ENCODE measurements around the gene PKM.

The PKM gene

GRCh38 chr15:72205896-72206676, 24.9 kb downstream of the PKM start:
- CTCF ChIA-PET = interaction anchor here (1.4 to 1.9 kb wide), 2 partner anchors 11 to 21 kb away, joined by 5 to 6 read pairs; no protein-coding TSS in a partner anchor
- POLR2A ChIA-PET = interaction anchor here (1.1 kb wide), 1 partner anchor 11 kb away, joined by 3 read pairs; no protein-coding TSS in a partner anchor
- DNase-seq (ENCODE audit: extremely low spot score) = no peak
- TF ChIP-seq CTCF (IDR thresholded peaks at IDR 0.05; ENCODE audit: control extremely low read depth, extremely low read depth, low read depth, missing control alignments) = no peak

GRCh38 chr15:72205273-72205672, 25.7 kb downstream of the PKM start:
- ChIA-PET CTCF (interaction anchor here (0.7 to 1.9 kb wide), 2 partner anchors 11 to 22 kb away, joined by 3 to 6 read pairs; no protein-coding TSS in a partner anchor), POLR2A (interaction anchor here (1.1 kb wide), 1 partner anchor 12 kb away, joined by 3 read pairs; no protein-coding TSS in a partner anchor)
- DNase-seq (ENCODE audit: extremely low spot score) = no peak
- no peak for TF ChIP-seq CTCF (IDR thresholded peaks at IDR 0.05; ENCODE audit: control extremely low read depth, extremely low read depth, low read depth, missing control alignments)

GRCh38 chr15:72203507-72203837, 27.5 kb downstream of the PKM start:
- ChIA-PET CTCF (interaction anchor here (1.3 kb wide), 1 partner anchor 24 kb away, joined by 6 read pairs; no protein-coding TSS in a partner anchor), POLR2A (no interaction called here)
- no peak for TF ChIP-seq CTCF (IDR thresholded peaks at IDR 0.05; ENCODE audit: control extremely low read depth, extremely low read depth, low read depth, missing control alignments)
- no peak for DNase-seq (ENCODE audit: extremely low spot score)

GRCh38 chr15:72202801-72203506, 28.0 kb downstream of the PKM start:
- no peak for DNase-seq (ENCODE audit: extremely low spot score)
- ChIA-PET POLR2A (no interaction called here), CTCF (interaction anchor here (1.3 kb wide), 1 partner anchor 24 kb away, joined by 6 read pairs; no protein-coding TSS in a partner anchor)
- TF ChIP-seq CTCF (IDR thresholded peaks at IDR 0.05; ENCODE audit: control extremely low read depth, extremely low read depth, low read depth, missing control alignments) = no peak

- POLR2A ChIA-PET = interaction anchor here (2.4 kb wide), 1 partner anchor 25 kb away, joined by 8 read pairs; no protein-coding TSS in a partner anchor
- CTCF ChIA-PET = interaction anchor here (1.3 to 3.2 kb wide), 2 partner anchors 25 kb away, joined by 6 to 22 read pairs; no protein-coding TSS in a partner anchor
- TF ChIP-seq CTCF (IDR thresholded peaks at IDR 0.05; ENCODE audit: control extremely low read depth, extremely low read depth, low read depth, missing control alignments) = no peak
- DNase-seq (ENCODE audit: extremely low spot score) = no peak
Observed at GRCh38 chr15:72202302-72202701, 28.7 kb downstream of the PKM start.

- ChIA-PET POLR2A (interaction anchor here (0.5 to 2.4 kb wide), 2 partner anchors 25 to 415 kb away, joined by 4 to 8 read pairs; no protein-coding TSS in a partner anchor), CTCF (interaction anchor here (0.8 to 5.2 kb wide), 11 partner anchors 9 to 449 kb away, joined by 3 to 31 read pairs (median 4); no protein-coding TSS in a partner anchor)
- DNase-seq (ENCODE audit: extremely low spot score) = no peak
- no peak for TF ChIP-seq CTCF (IDR thresholded peaks at IDR 0.05; ENCODE audit: control extremely low read depth, extremely low read depth, low read depth, missing control alignments)
Observed at GRCh38 chr15:72201391-72201921, 29.5 kb downstream of the PKM start.

Data from GM10248 (cell line).